Neuronal stem cell (in vitro differentiated cells): ENCODE results near the gene FAM107B.

Source experiments
- DNase-seq: peaks from one replicate; pipeline ENCODE4 v3.0.0-alpha.2; 2013; ENCODE audit warnings: low spot score
- H2AFZ ChIP-seq: one replicate; pipeline ENCODE4 v1.6.1; 2013; ENCODE audit warnings: mild to moderate bottlenecking, low read length, inconsistent platforms
- H2AK5ac ChIP-seq: 2 replicates; pipeline ENCODE4 v1.6.1; 2013; ENCODE audit warnings: low read depth, mild to moderate bottlenecking, inconsistent platforms, low read length, moderate library complexity, mixed read lengths
- H2BK120ac ChIP-seq: 2 replicates; pipeline ENCODE4 v1.6.1; 2013; ENCODE audit warnings: low read depth, mild to moderate bottlenecking, inconsistent platforms, low read length, moderate library complexity, mixed read lengths
- H2BK12ac ChIP-seq: one replicate; pipeline ENCODE4 v1.6.1; 2013; ENCODE audit warnings: low read length, inconsistent platforms
- H2BK15ac ChIP-seq: 2 replicates; pipeline ENCODE4 v1.6.1; 2013; ENCODE audit warnings: mild to moderate bottlenecking, low read length, inconsistent platforms, mixed read lengths
- H2BK5ac ChIP-seq: one replicate; pipeline ENCODE4 v1.6.1; 2013; ENCODE audit warnings: inconsistent platforms, mild to moderate bottlenecking, low read length, moderate library complexity
- H3K14ac ChIP-seq: one replicate; pipeline ENCODE4 v1.6.1; 2013; ENCODE audit warnings: low read length, inconsistent platforms
- H3K18ac ChIP-seq: 2 replicates; pipeline ENCODE4 v1.6.1; 2013; ENCODE audit warnings: low read length, inconsistent platforms
- H3K23ac ChIP-seq: 2 replicates; pipeline ENCODE4 v1.6.1; 2013; ENCODE audit warnings: low read depth, mild to moderate bottlenecking, mixed read lengths, low read length, inconsistent platforms; ENCODE audit not compliant: poor library complexity
- H3K27ac ChIP-seq: replicated peaks from 3 replicates; pipeline ENCODE4 v1.5.1; 2013; ENCODE audit warnings: low read length, inconsistent platforms
- H3K27me3 ChIP-seq, 3 experiments: 2 replicates each; pipeline ENCODE4 v1.6.1; 2013; ENCODE audit warnings: low read length in 3 of 3, mild to moderate bottlenecking in 2 of 3, inconsistent platforms in 1 of 3, low read depth in 1 of 3, mixed read lengths in 1 of 3, moderate library complexity in 1 of 3; ENCODE audit not compliant: control insufficient read depth in 3 of 3, insufficient read depth in 3 of 3
- H3K36me3 ChIP-seq, 2 donors: replicated peaks in 1 of 2; 2 replicates each; pipeline ENCODE4 v1.6.1; 2013; ENCODE audit warnings: low read length in 2 of 2; ENCODE audit not compliant: control insufficient read depth in 2 of 2, insufficient read depth in 2 of 2
- H3K4ac ChIP-seq: 2 replicates; pipeline ENCODE4 v1.6.1; 2013; ENCODE audit warnings: inconsistent platforms, mild to moderate bottlenecking, low read length, moderate library complexity
- H3K4me1 ChIP-seq, 2 donors: 1 replicate in 1 of 2; 2 replicates in 1 of 2; pipeline ENCODE4 v1.6.1; 2013; ENCODE audit warnings: low read length in 2 of 2, low read depth in 1 of 2; ENCODE audit not compliant: control insufficient read depth in 2 of 2, insufficient read depth in 1 of 2
- H3K4me2 ChIP-seq: one replicate; pipeline ENCODE4 v1.6.1; 2013; ENCODE audit warnings: mild to moderate bottlenecking, low read length, inconsistent platforms; ENCODE audit not compliant: insufficient read depth, poor library complexity, severe bottlenecking
- H3K4me3 ChIP-seq, 2 donors: 2 replicates each; pipeline ENCODE4 v1.5.1; 2013; ENCODE audit warnings: low read length in 2 of 2, mild to moderate bottlenecking in 2 of 2, inconsistent platforms in 1 of 2, moderate library complexity in 1 of 2
- H3K79me1 ChIP-seq: one replicate; pipeline ENCODE4 v1.6.1; 2013; ENCODE audit warnings: low read depth, mild to moderate bottlenecking, inconsistent platforms, low read length, moderate library complexity
- H3K9ac ChIP-seq: one replicate; pipeline ENCODE4 v1.6.1; 2013; ENCODE audit warnings: mild to moderate bottlenecking, low read depth, low read length, inconsistent platforms; ENCODE audit not compliant: poor library complexity
- H3K9me3 ChIP-seq, 2 donors: replicated peaks in 1 of 2; 2 replicates each; pipeline versions ENCODE3 to v1.6.1; 2013; ENCODE audit warnings: low read length in 2 of 2, mild to moderate bottlenecking in 2 of 2, inconsistent platforms in 1 of 2, low read depth in 1 of 2, mixed read lengths in 1 of 2, moderate library complexity in 1 of 2; ENCODE audit not compliant: control insufficient read depth in 2 of 2, insufficient read depth in 1 of 2
- H4K8ac ChIP-seq: one replicate; pipeline ENCODE4 v1.6.1; 2013; ENCODE audit warnings: low read depth, mild to moderate bottlenecking, inconsistent platforms, low read length, moderate library complexity
- H4K91ac ChIP-seq: one replicate; pipeline ENCODE4 v1.6.1; 2013; ENCODE audit warnings: low read length, low read depth, mild to moderate bottlenecking, inconsistent platforms; ENCODE audit not compliant: poor library complexity
- WGBS, 2 donors: extraction: QIAGEN DNeasy Blood & Tissue Kit; methylation state at CpG; one replicate each; pipeline ENCODE4 v1.1.7; 2013; ENCODE audit warnings: missing lambda C conversion rate in 2 of 2, mixed read lengths in 1 of 2; ENCODE audit not compliant: insufficient read length in 2 of 2, insufficient replicate concordance in 1 of 2; ENCODE audit errors: extremely low coverage in 2 of 2; 5-methylcytosine and 5-hydroxymethylcytosine counted together

Gene FAM107B

GRCh38 chr10:14585287-14586193 is 189.2 kb downstream of the FAM107B start:
- Histone ChIP-seq H2BK5ac (no peak overlapping the region), H3K27ac (no peak overlapping the region), H3K4me2 (no peak overlapping the region), H2BK120ac (no peak overlapping the region), H4K91ac (no peak overlapping the region), H4K8ac (no peak overlapping the region), H3K4ac (no peak overlapping the region), H3K36me3 (peaks cover 0 to 29% of the 10 kb centered on the region in 2 donors), H3K23ac (no peak overlapping the region), H3K4me1 (peaks cover 0 to 1% of the 10 kb centered on the region in 2 donors), H2AK5ac (no peak overlapping the region), H3K79me1 (peaks cover 2% of the 10 kb centered on the region), H3K9me3 (no peaks in the 10 kb centered on the region), H3K18ac (no peak overlapping the region), H2BK12ac (no peak overlapping the region), H3K14ac (no peak overlapping the region), H2BK15ac (no peak overlapping the region), H3K9ac (no peak overlapping the region), H3K27me3 (no peaks in the 10 kb centered on the region), H3K4me3 (no peak overlapping the region), H2AFZ (no peak overlapping the region)
- no CpG with 5 or more reads among the region's 15 CpGs for WGBS, 2 donors
- DNase-seq: no peak

- Histone ChIP-seq H3K4ac (no peak overlapping the region), H3K4me1 (peaks cover 0 to 1% of the 10 kb centered on the region in 2 donors), H2BK120ac (no peak overlapping the region), H3K79me1 (peaks cover 2% of the 10 kb centered on the region), H3K14ac (no peak overlapping the region), H3K9ac (no peak overlapping the region), H2BK5ac (no peak overlapping the region), H2AK5ac (no peak overlapping the region), H3K9me3 (no peaks in the 10 kb centered on the region), H2AFZ (no peak overlapping the region), H2BK12ac (no peak overlapping the region), H4K91ac (no peak overlapping the region), H4K8ac (no peak overlapping the region), H2BK15ac (no peak overlapping the region), H3K4me2 (no peak overlapping the region), H3K36me3 (peaks cover 0 to 25% of the 10 kb centered on the region in 2 donors), H3K23ac (no peak overlapping the region), H3K27me3 (no peaks in the 10 kb centered on the region), H3K4me3 (no peak overlapping the region), H3K18ac (no peak overlapping the region), H3K27ac (no peak overlapping the region)
- no CpG with 5 or more reads among the region's 3 CpGs for WGBS, 2 donors
- no peak for DNase-seq
Observed at GRCh38 chr10:14584661-14585060, 190.0 kb downstream of the FAM107B start.

DNA sequence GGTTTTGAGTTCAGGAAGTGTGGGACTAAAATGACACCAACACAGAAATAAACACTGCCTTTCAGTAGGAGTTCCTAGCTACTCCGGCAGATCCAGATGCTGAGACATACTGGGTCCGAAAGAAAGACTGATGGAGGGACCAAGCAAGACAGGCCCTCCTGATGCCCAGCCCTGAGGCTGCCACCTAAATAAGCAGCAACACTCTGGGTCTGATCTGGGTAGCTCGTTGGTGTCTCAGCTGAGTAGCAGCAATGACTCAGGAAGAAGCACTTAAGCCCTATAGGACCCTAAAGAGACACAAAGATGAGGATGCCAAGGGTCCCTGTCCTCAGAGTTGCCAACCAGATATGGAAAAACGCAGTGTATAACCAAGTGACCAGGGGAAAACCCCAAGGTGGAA is 190.7 kb downstream of the FAM107B start:
- H4K8ac ChIP-seq: no peak overlapping the region
- H2BK5ac ChIP-seq: no peak overlapping the region
- no peak overlapping the region for H3K23ac ChIP-seq
- H3K14ac ChIP-seq: no peak overlapping the region
- no peak overlapping the region for H3K18ac ChIP-seq
- no peak overlapping the region for H2BK12ac ChIP-seq
- WGBS, 2 donors: no CpG with 5 or more reads among the region's 4 CpGs
- DNase-seq: no peak
- no peak overlapping the region for H2AFZ ChIP-seq
- no peak overlapping the region for H3K4me3 ChIP-seq
- H3K27ac ChIP-seq: no peak overlapping the region
- peaks cover 0 to 1% of the 10 kb centered on the region in 2 donors for H3K4me1 ChIP-seq
- H3K9ac ChIP-seq: no peak overlapping the region
- H3K9me3 ChIP-seq: no peaks in the 10 kb centered on the region
- H2BK120ac ChIP-seq: no peak overlapping the region
- no peak overlapping the region for H2AK5ac ChIP-seq
- no peak overlapping the region for H3K4ac ChIP-seq
- no peaks in the 10 kb centered on the region for H3K27me3 ChIP-seq
- H4K91ac ChIP-seq: no peak overlapping the region
- no peak overlapping the region for H3K4me2 ChIP-seq
- peaks cover 2% of the 10 kb centered on the region for H3K79me1 ChIP-seq
- peaks cover 0 to 22% of the 10 kb centered on the region in 2 donors for H3K36me3 ChIP-seq
- H2BK15ac ChIP-seq: no peak overlapping the region

DNA sequence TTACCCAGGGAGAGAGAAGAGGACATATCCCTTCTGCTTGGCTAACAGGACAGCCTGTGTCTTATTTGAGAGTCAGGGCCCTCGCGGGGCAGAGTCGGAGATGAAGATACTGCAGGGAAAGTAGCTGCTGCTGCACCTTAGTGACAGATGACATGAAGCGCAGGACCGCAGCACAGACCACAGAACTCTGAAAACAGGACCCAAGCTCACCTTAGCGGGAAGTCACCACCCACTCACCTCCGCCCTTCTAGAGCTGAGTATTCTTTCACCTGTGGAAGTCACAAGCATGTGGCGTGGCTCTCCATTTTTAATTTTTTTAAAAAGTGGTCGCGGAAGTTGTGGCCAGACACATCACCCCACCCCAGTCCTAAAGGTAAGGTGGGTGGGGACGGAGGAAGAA is 191.4 kb downstream of the FAM107B start:
- WGBS, 2 donors: no CpG with 5 or more reads among the region's 11 CpGs
- Histone ChIP-seq H3K4me3 (no peak overlapping the region), H2BK120ac (no peak overlapping the region), H2BK15ac (no peak overlapping the region), H4K91ac (no peak overlapping the region), H2AK5ac (no peak overlapping the region), H2AFZ (no peak overlapping the region), H3K9me3 (no peaks in the 10 kb centered on the region), H3K27me3 (no peaks in the 10 kb centered on the region), H2BK12ac (no peak overlapping the region), H3K9ac (no peak overlapping the region), H2BK5ac (no peak overlapping the region), H3K4me1 (peaks cover 0 to 1% of the 10 kb centered on the region in 2 donors), H4K8ac (no peak overlapping the region), H3K27ac (no peak overlapping the region), H3K79me1 (peaks cover 2% of the 10 kb centered on the region), H3K4me2 (no peak overlapping the region), H3K36me3 (peaks cover 0 to 15% of the 10 kb centered on the region in 2 donors), H3K18ac (no peak overlapping the region), H3K23ac (no peak overlapping the region), H3K14ac (no peak overlapping the region), H3K4ac (no peak overlapping the region)
- DNase-seq: no peak
